ENCODE data around the gene NSG1. TPM values are rescaled to one million over a fixed set of nuclear protein-coding genes. Genes with fewer than 3 reads are reported as not detected.

NSG1 gene
- total and polyA plus RNA-seq, 2 of the 8 experiments (the other 6 are each of a cell fraction or from before 2014, with no cell fraction given): 35.7 to 61.4 TPM

- ChIA-PET CTCF (ENCODE audit: partially characterized antibody) (interaction anchor here (1.2 to 1.7 kb wide), 4 partner anchors 11 to 20 kb away, joined by 4 to 5 read pairs (median 5); no protein-coding TSS in a partner anchor), POLR2A (ENCODE audit: partially characterized antibody) (no interaction called here)
- Histone ChIP-seq H2BK12ac (ENCODE audit: low read depth, low read length) (no peak overlapping the region), H3K23me2 (ENCODE audit: low read depth, low read length) (no peaks in the 10 kb centered on the region), H4K8ac (ENCODE audit: extremely low read depth, insufficient read depth, low read length) (no peak overlapping the region; the same call in 1 of the 2 replicates), H4K5ac (ENCODE audit: insufficient read length, low read depth, low read length) (no peak overlapping the region), H3K4me2 (ENCODE audit: insufficient read depth in 1 of 2, low read depth in 2 of 2, low read length in 2 of 2) (no peak overlapping the region), H3K27ac (ENCODE audit: low read depth, low read length) (no peak overlapping the region), H3K9me3 (ENCODE audit: insufficient read depth in 2 of 2, low read depth in 1 of 2, low read length in 1 of 2) (no peaks in the 10 kb centered on the region; a peak in 1 of 4 replicates), H4K91ac (replicated peaks; ENCODE audit: insufficient read length, low read length) (no peak overlapping the region), H3K4me1 (replicated peaks in 1 of 4; ENCODE audit: control insufficient read depth in 3 of 4, insufficient read depth in 4 of 4, low read length in 3 of 4) (no peaks in the 10 kb centered on the region), H3K4ac (replicated peaks; ENCODE audit: insufficient read length, low read depth, low read length) (no peak overlapping the region), H3K56ac (replicated peaks; ENCODE audit: insufficient read length, low read depth, low read length) (no peak overlapping the region), H3K23ac (ENCODE audit: insufficient read length) (no peak overlapping the region), H2BK20ac (ENCODE audit: low read length) (no peak overlapping the region), H3K4me3 (ENCODE audit: extremely low read depth in 1 of 4, insufficient read depth in 2 of 4, low read depth in 3 of 4, low read length in 4 of 4) (no peak overlapping the region), H2BK5ac (ENCODE audit: low read depth, low read length) (no peak overlapping the region), H3K79me1 (ENCODE audit: low read depth, low read length) (no peaks in the 10 kb centered on the region), H3K9ac (replicated peaks in 1 of 4; ENCODE audit: extremely low read depth in 1 of 4, low read depth in 3 of 4, low read length in 3 of 4) (no peak overlapping the region), H3K36me3 (ENCODE audit: control insufficient read depth in 2 of 4, insufficient read depth in 4 of 4, low read length in 3 of 4) (peaks cover 0 to 5% (median 1%) of the 10 kb centered on the region in 4 experiments; a peak in 1 of 8 replicates), H4K20me1 (replicated peaks in 1 of 2; ENCODE audit: control insufficient read depth in 1 of 2, insufficient read depth in 2 of 2, low read length in 2 of 2) (peaks cover 0 to 5% of the 10 kb centered on the region in 2 experiments), H3K14ac (ENCODE audit: insufficient read length) (no peak overlapping the region), H3K27me3 (replicated peaks in 1 of 4; ENCODE audit: control insufficient read depth in 3 of 4, extremely low read depth in 1 of 4, insufficient read depth in 3 of 4, low read length in 3 of 4) (no peaks in the 10 kb centered on the region), H3K79me2 (ENCODE audit: control insufficient read depth in 1 of 2, insufficient read depth in 2 of 2, low read length in 2 of 2) (no peaks in the 10 kb centered on the region), H2AFZ (ENCODE audit: low read length) (no peak overlapping the region), H2BK15ac (ENCODE audit: low read length) (no peak overlapping the region), H3K18ac (ENCODE audit: extremely low read depth, low read length) (no peak overlapping the region), H2AK5ac (ENCODE audit: low read depth, low read length) (no peak overlapping the region), H2BK120ac (replicated peaks; ENCODE audit: low read depth, low read length) (no peak overlapping the region)
- DNase-seq (ENCODE audit: low read depth in 1 of 2, low spot score in 2 of 2) (no peak), FAIRE-seq (no peak)
- TF ChIP-seq ASH2L (IDR thresholded peaks at IDR 0.05; ENCODE audit: low read length) (no peak), NANOG (IDR thresholded peaks at IDR 0.05; ENCODE audit: insufficient read depth, low read depth, low read length, poor library complexity, severe bottlenecking) (no peak), KDM4A (IDR thresholded peaks at IDR 0.05; ENCODE audit: low read depth, low read length, severe bottlenecking) (no peak), KDM5A (IDR thresholded peaks at IDR 0.05; ENCODE audit: low read length) (no peak), USF2 (IDR thresholded peaks at IDR 0.05; ENCODE audit: low read length) (no peak), SP1 (IDR thresholded peaks at IDR 0.05; ENCODE audit: low read depth, low read length) (no peak), POLR2AphosphoS5 (IDR thresholded peaks at IDR 0.05; ENCODE audit: low read depth, low read length) (no peak), KDM1A (IDR thresholded peaks at IDR 0.05; ENCODE audit: borderline replicate concordance, low read length) (no peak)
- 95% methylated on average over 15 of the region's 15 CpGs; no CpG with 5 or more reads in 1 of the 2 experiments for WGBS, 2 experiments (ENCODE audit: extremely low coverage in 1 of 2, insufficient coverage in 1 of 2, insufficient read length in 1 of 2, insufficient replicate concordance in 2 of 2, low coverage in 1 of 2, low lambda C conversion rate in 2 of 2, missing lambda C conversion rate in 1 of 2)
These were observed 23.4 kb downstream of the NSG1 start for GRCh38 chr4:4410271-4410670.

Data from H1 (cell line).